NCI-H1436 treated with DMSO at 0.1 percent for 48 hours (cell line): ENCODE data around the gene B3GAT1.

Experiments used
- DNase-seq: peaks from one replicate; lab custom pipeline; 2025; lab: John Stamatoyannopoulos, UW

B3GAT1 gene

GRCh38 chr11:134409552-134410429, 2.3 kb downstream of the B3GAT1 start:
- DNase-seq = no peak

- no peak for DNase-seq
These were observed 4.1 kb downstream of the B3GAT1 start for GRCh38 chr11:134407923-134408322.

- DNase-seq = no peak
These were observed 4.7 kb downstream of the B3GAT1 start for GRCh38 chr11:134407321-134407828.

- no peak for DNase-seq
These were observed 5.5 kb downstream of the B3GAT1 start for GRCh38 chr11:134406264-134407185.

GRCh38 chr11:134405841-134406240, 6.2 kb downstream of the B3GAT1 start:
- no peak for DNase-seq

- no peak for DNase-seq
These were observed 6.6 kb downstream of the B3GAT1 start for GRCh38 chr11:134405436-134405835.

- no peak for DNase-seq
These were observed 7.3 kb downstream of the B3GAT1 start for GRCh38 chr11:134404575-134405341.

GRCh38 chr11:134402910-134403309, 9.1 kb downstream of the B3GAT1 start:
- DNase-seq = no peak

- no peak for DNase-seq
These were observed 9.9 kb downstream of the B3GAT1 start for GRCh38 chr11:134401825-134402809.

- no peak for DNase-seq
These were observed 12.0 kb downstream of the B3GAT1 start for GRCh38 chr11:134399996-134400395.

- no peak for DNase-seq
These were observed 12.8 kb downstream of the B3GAT1 start for GRCh38 chr11:134399293-134399654.

GRCh38 chr11:134398644-134399292, 13.3 kb downstream of the B3GAT1 start:
- DNase-seq = no peak

- no peak for DNase-seq
These were observed 14.0 kb downstream of the B3GAT1 start for GRCh38 chr11:134398079-134398444.

GRCh38 chr11:134397304-134398078, 14.6 kb downstream of the B3GAT1 start:
- DNase-seq = no peak

GRCh38 chr11:134395002-134395401, 17.0 kb downstream of the B3GAT1 start:
- DNase-seq = no peak

GRCh38 chr11:134394311-134394710, 17.7 kb downstream of the B3GAT1 start:
- no peak for DNase-seq

- no peak for DNase-seq
These were observed 18.4 kb downstream of the B3GAT1 start for GRCh38 chr11:134393638-134394037.

GRCh38 chr11:134392953-134393615, 19.0 kb downstream of the B3GAT1 start:
- DNase-seq = no peak

GRCh38 chr11:134391656-134392055, 20.4 kb downstream of the B3GAT1 start:
- no peak for DNase-seq
